Keratinocyte (primary cell): ENCODE measurements around the gene CYB561. TPM values are rescaled to one million over a fixed set of nuclear protein-coding genes. Genes with fewer than 3 reads are reported as not detected.

Source experiments
- DNase-seq: peaks from one replicate; pipeline ENCODE4 v3.0.0-alpha.2; 2011; ENCODE audit warnings: low read depth, missing footprints, low spot score
- FAIRE-seq: peaks from 2 replicates; lab custom pipeline; 2011; peaks lifted over from hg19 to GRCh38; lab: Jason Lieb, UNC
- H2AFZ ChIP-seq: 2 replicates; pipeline ENCODE4 v1.6.0; 2012; ENCODE audit warnings: low read length, control low read depth, inconsistent platforms; ENCODE audit not compliant: control insufficient read depth
- H3K27ac ChIP-seq: 2 replicates; pipeline ENCODE4 v1.5.1; 2011; ENCODE audit warnings: low read length; ENCODE audit not compliant: control insufficient read depth, insufficient read depth
- H3K27me3 ChIP-seq: 3 replicates; pipeline ENCODE4 v1.6.0; 2011; ENCODE audit warnings: low read length; ENCODE audit not compliant: control insufficient read depth, insufficient read depth; ENCODE audit errors: extremely low read depth
- H3K36me3 ChIP-seq, 2 experiments: 2 replicates in 1 of 2; 3 replicates in 1 of 2; pipeline ENCODE4 v1.5.1; 2011; ENCODE audit warnings: low read length in 2 of 2, mild to moderate bottlenecking in 1 of 2; ENCODE audit not compliant: control insufficient read depth in 2 of 2, insufficient read depth in 2 of 2; ENCODE audit errors: extremely low read depth in 1 of 2
- H3K4me1 ChIP-seq: 3 replicates; pipeline ENCODE4 v1.5.1; 2011; ENCODE audit warnings: low read length; ENCODE audit not compliant: control insufficient read depth, insufficient read depth; ENCODE audit errors: extremely low read depth
- H3K4me2 ChIP-seq: 3 replicates; pipeline ENCODE4 v1.6.0; 2011; ENCODE audit warnings: low read depth, low read length; ENCODE audit not compliant: control insufficient read depth, insufficient read depth; ENCODE audit errors: extremely low read depth
- H3K4me3 ChIP-seq, 3 experiments: fragments of 200-600 bp in 1 of 3; sonication (generic) in 1 of 3; 2 replicates in 2 of 3; 3 replicates in 1 of 3; pipeline ENCODE4 v1.5.1; 2011 to 2016; ENCODE audit warnings: low read length in 3 of 3, mild to moderate bottlenecking in 3 of 3, control low read depth in 2 of 3, inconsistent platforms in 1 of 3, low read depth in 1 of 3, mixed read lengths in 1 of 3, mixed run types in 1 of 3, moderate library complexity in 1 of 3; ENCODE audit not compliant: control insufficient read depth in 2 of 3, insufficient read depth in 2 of 3; ENCODE audit errors: extremely low read depth in 1 of 3
- H3K79me2 ChIP-seq: 2 replicates; pipeline ENCODE4 v1.6.0; 2012; ENCODE audit warnings: low read length; ENCODE audit not compliant: control insufficient read depth, insufficient read depth
- H3K9ac ChIP-seq: 3 replicates; pipeline ENCODE4 v1.6.0; 2011; ENCODE audit warnings: low read length; ENCODE audit not compliant: control insufficient read depth, insufficient read depth; ENCODE audit errors: extremely low read depth
- H3K9me1 ChIP-seq: 3 replicates; pipeline ENCODE4 v1.6.0; 2011; ENCODE audit warnings: low read length; ENCODE audit not compliant: control insufficient read depth, insufficient read depth; ENCODE audit errors: extremely low read depth
- H3K9me3 ChIP-seq: 2 replicates; pipeline ENCODE4 v1.5.1; 2012; ENCODE audit warnings: low read depth, low read length; ENCODE audit not compliant: control insufficient read depth
- H4K20me1 ChIP-seq: 3 replicates; pipeline ENCODE4 v1.6.0; 2011; ENCODE audit warnings: low read length; ENCODE audit not compliant: control insufficient read depth, insufficient read depth; ENCODE audit errors: extremely low read depth
- EZH2 ChIP-seq: IDR thresholded peaks from one replicate; pipeline ENCODE4 v1.6.1; 2012; ENCODE audit warnings: inconsistent platforms, mild to moderate bottlenecking, low read length, moderate library complexity
- dilution Hi-C: fragments of 300-500 bp; cut with MboI; formaldehyde crosslinking; loops from one replicate; pipeline ENCODE4 v1.7.0; 2020; ENCODE audit warnings: low sequenced_read_pairs; ENCODE audit not compliant: extremely low pct_ligation_motif_present
- polyA plus RNA-seq, 5 experiments: library from polyadenylated mRNA; depleted of rRNA in 3 of 5; stranded (reverse) in 3 of 5; stranded (forward) in 1 of 5; unstranded in 1 of 5; fragments of >200 nt; gene quantifications; 1 replicate in 1 of 5; 2 replicates in 3 of 5; 3 replicates in 1 of 5; pipeline versions ENCODE4 v1.2.1 to v1.2.3, GENCODE V29; 2011 to 2012; ENCODE audit warnings: missing spikeins in 2 of 5, low read depth in 1 of 5, low replicate concordance in 1 of 5
- TF ChIP-seq, protein P1 (sequence below), 3 experiments: IDR thresholded peaks in 1 of 3; conservative IDR thresholded peaks in 1 of 3; optimal IDR thresholded peaks in 1 of 3; 2 replicates in 2 of 3; 3 replicates in 1 of 3; pipeline versions ENCODE3 to v1.5.1; 2011; ENCODE audit warnings: low read length in 3 of 3, mild to moderate bottlenecking in 3 of 3, moderate library complexity in 2 of 3, control low read depth in 1 of 3, inconsistent platforms in 1 of 3; ENCODE audit not compliant: insufficient read depth in 2 of 3; ENCODE audit errors: extremely low read depth in 1 of 3

The CYB561 gene
- polyA plus RNA-seq, 1 donor (not counting 4 experiments of a cell fraction or from before 2014, with no cell fraction given) = 14.4 TPM

DNA sequence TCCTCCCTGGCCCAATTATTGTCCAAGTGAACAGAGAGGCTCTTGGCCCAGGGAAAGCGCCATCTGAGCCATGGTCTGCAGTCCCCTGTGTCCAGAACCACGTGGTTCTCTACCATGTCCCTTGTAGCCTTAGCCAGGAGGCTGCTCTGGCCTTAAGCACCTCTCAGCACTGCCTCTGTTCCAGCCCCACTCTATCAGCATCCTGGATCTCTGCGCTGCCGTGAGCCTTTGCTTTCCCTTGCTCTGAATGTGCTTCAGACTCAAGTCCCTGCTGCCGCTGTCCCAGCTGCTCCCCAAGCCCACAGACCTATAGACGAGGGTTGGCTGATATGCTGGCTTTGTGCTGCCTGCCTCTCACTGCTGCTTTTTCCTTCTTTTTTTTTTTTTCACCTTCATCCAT lies 33.9 kb downstream of the CYB561 start:
- dilution Hi-C loops = no loop called here
- H3K4me1 ChIP-seq = no peaks in the 10 kb centered on the region
- H3K9ac ChIP-seq = no peak overlapping the region
- no peak overlapping the region for H3K27ac ChIP-seq
- H3K4me2 ChIP-seq = no peak overlapping the region
- peaks cover 12 to 29% of the 10 kb centered on the region in 2 experiments for H3K36me3 ChIP-seq
- no peak overlapping the region for H3K4me3 ChIP-seq
- no peak for FAIRE-seq
- no peak for TF ChIP-seq EZH2
- TF ChIP-seq, protein P1, sequence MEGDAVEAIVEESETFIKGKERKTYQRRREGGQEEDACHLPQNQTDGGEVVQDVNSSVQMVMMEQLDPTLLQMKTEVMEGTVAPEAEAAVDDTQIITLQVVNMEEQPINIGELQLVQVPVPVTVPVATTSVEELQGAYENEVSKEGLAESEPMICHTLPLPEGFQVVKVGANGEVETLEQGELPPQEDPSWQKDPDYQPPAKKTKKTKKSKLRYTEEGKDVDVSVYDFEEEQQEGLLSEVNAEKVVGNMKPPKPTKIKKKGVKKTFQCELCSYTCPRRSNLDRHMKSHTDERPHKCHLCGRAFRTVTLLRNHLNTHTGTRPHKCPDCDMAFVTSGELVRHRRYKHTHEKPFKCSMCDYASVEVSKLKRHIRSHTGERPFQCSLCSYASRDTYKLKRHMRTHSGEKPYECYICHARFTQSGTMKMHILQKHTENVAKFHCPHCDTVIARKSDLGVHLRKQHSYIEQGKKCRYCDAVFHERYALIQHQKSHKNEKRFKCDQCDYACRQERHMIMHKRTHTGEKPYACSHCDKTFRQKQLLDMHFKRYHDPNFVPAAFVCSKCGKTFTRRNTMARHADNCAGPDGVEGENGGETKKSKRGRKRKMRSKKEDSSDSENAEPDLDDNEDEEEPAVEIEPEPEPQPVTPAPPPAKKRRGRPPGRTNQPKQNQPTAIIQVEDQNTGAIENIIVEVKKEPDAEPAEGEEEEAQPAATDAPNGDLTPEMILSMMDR (optimal IDR thresholded peaks at IDR 0.05 in 1 of 3, IDR thresholded peaks at IDR 0.05 in 1 of 3, conservative IDR thresholded peaks at IDR 0.05 in 1 of 3; ENCODE audit: extremely low read depth in 1 of 3, insufficient read depth in 2 of 3, low read length in 3 of 3) = no peak
- H2AFZ ChIP-seq = no peak overlapping the region
- no peaks in the 10 kb centered on the region for H3K79me2 ChIP-seq
- no peaks in the 10 kb centered on the region for H3K9me1 ChIP-seq
- H3K9me3 ChIP-seq = no peaks in the 10 kb centered on the region
- no peak for DNase-seq
- H4K20me1 ChIP-seq = no peaks in the 10 kb centered on the region
- H3K27me3 ChIP-seq = no peaks in the 10 kb centered on the region

- no peaks in the 10 kb centered on the region for H3K9me3 ChIP-seq
- no peaks in the 10 kb centered on the region for H3K79me2 ChIP-seq
- dilution Hi-C loops = no loop called here
- H3K4me3 ChIP-seq = no peak overlapping the region
- H2AFZ ChIP-seq = no peak overlapping the region
- peaks cover 10 to 16% of the 10 kb centered on the region in 2 experiments for H3K36me3 ChIP-seq
- H3K9me1 ChIP-seq = no peaks in the 10 kb centered on the region
- no peak for TF ChIP-seq EZH2
- TF ChIP-seq, protein P1 (optimal IDR thresholded peaks at IDR 0.05 in 1 of 3, IDR thresholded peaks at IDR 0.05 in 1 of 3, conservative IDR thresholded peaks at IDR 0.05 in 1 of 3; ENCODE audit: extremely low read depth in 1 of 3, insufficient read depth in 2 of 3, low read length in 3 of 3) = no peak
- no peak overlapping the region for H3K27ac ChIP-seq
- DNase-seq (no peak), FAIRE-seq (no peak)
- H3K9ac ChIP-seq = no peak overlapping the region
- H4K20me1 ChIP-seq = no peaks in the 10 kb centered on the region
- peaks cover 4% of the 10 kb centered on the region for H3K4me1 ChIP-seq
- H3K27me3 ChIP-seq = no peaks in the 10 kb centered on the region
- H3K4me2 ChIP-seq = no peak overlapping the region
Measured at GRCh38 chr17:63407741-63408330, 38.3 kb downstream of the CYB561 start.
